Ovary (tissue), 9 donors: ENCODE results near the gene TUBA4B. TPM values are rescaled to one million over a fixed set of nuclear protein-coding genes. Genes with fewer than 3 reads are reported as not detected.

Experiments
- DNase-seq, 5 donors: peaks; one replicate each; pipeline ENCODE4 v3.0.0-alpha.2; 2019 to 2020
- H3K27ac ChIP-seq, 2 donors: fragments of 200-600 bp; one replicate each; pipeline versions ENCODE4 v1.5.1 to v1.8.0; 2019 to 2022
- H3K27me3 ChIP-seq: fragments of 200-600 bp; one replicate; pipeline ENCODE4 v1.8.0; 2022
- H3K36me3 ChIP-seq: fragments of 200-600 bp; sonication (generic); one replicate; pipeline ENCODE4 v1.5.1; 2019
- H3K4me1 ChIP-seq: one replicate; pipeline ENCODE4 v1.8.1; 2013; ENCODE audit warnings: mild to moderate bottlenecking, moderate library complexity; ENCODE audit not compliant: insufficient read depth
- H3K4me3 ChIP-seq: fragments of 200-600 bp; sonication (generic); one replicate; pipeline ENCODE4 v1.5.1; 2017
- H3K9me3 ChIP-seq, 2 donors: fragments of 200-600 bp in 1 of 2; sonication (generic) in 1 of 2; one replicate each; pipeline versions ENCODE4 v1.5.1 to v1.8.1; 2013 to 2019; ENCODE audit warnings: mild to moderate bottlenecking in 1 of 2, moderate library complexity in 1 of 2
- CTCF ChIP-seq, 3 donors: fragments of 450-650 bp in 2 of 3; fragments of 200-600 bp in 1 of 3; IDR thresholded peaks; one replicate each; pipeline versions ENCODE4 v1.5.1 to v1.8.0; 2016 to 2022; ENCODE audit warnings: antibody characterized with exemption in 3 of 3, mild to moderate bottlenecking in 1 of 3
- EP300 ChIP-seq: sonication (generic); formaldehyde crosslinking; IDR thresholded peaks from one replicate; pipeline ENCODE4 v1.6.1; 2017; ENCODE audit warnings: antibody characterized with exemption
- POLR2A ChIP-seq: fragments of 450-650 bp; IDR thresholded peaks from one replicate; pipeline ENCODE4 v1.6.1; 2017; ENCODE audit warnings: antibody characterized with exemption, mild to moderate bottlenecking, moderate library complexity
- WGBS, 3 donors: extraction: QIAGEN DNeasy Blood & Tissue Kit in 1 of 3; methylation state at CpG; one replicate each; pipeline versions ENCODE4 v1.1.5 to v1.1.7; 2013 to 2017; 5-methylcytosine and 5-hydroxymethylcytosine counted together
- intact Hi-C, 4 donors: fragments of 100-400 bp; cut with DNase I; formaldehyde crosslinking; loops; one replicate each; pipeline versions ENCODE4 v1.11.0 to v1.15.1; 2022 to 2023
- polyA plus RNA-seq, 2 donors: library from polyadenylated mRNA; stranded (reverse); fragments of 200-250 nt in 1 of 2; fragments of 350-450 nt in 1 of 2; fragmentation: Illumina TruSeq in 1 of 2; extraction: RNeasy Lipid Tissue Mini Kit (QIAGEN cat#74804) in 1 of 2; gene quantifications; one replicate each; pipeline ENCODE4 v1.2.3, GENCODE V29; 2013 to 2014
- total RNA-seq, 7 donors: library from RNA; depleted of rRNA in 2 of 7; stranded (reverse); fragments of >200 nt in 2 of 7; fragmentation: NEBNext Ultra II Directional in 3 of 7; extraction: Animal tissue kit (Norgen Biotek cat#: 25700) in 3 of 7; gene quantifications; one replicate each; pipeline versions ENCODE4 v1.1.0 to v1.2.4, GENCODE V29; 2016 to 2023
- donor health status: DM: no; HTN: no; CAD: no; lungs with moderate emphysema.
- donor health status: DM: no; HTN: no; CAD: no.
- donor health status: Bipolar disorder and iron deficiency.
- donor health status: DM: yes; HTN: yes; CAD: no.
- donor health status: DM: no; HTN: no; CAD: no.
- donor health status: DM: yes; HTN: yes; CAD: no.

TUBA4B gene
- total and polyA plus RNA-seq, 9 donors, result 0.18 to 13.2 (median 0.35) TPM; not detected in 2

- no peak for DNase-seq
- intact Hi-C loops, result loop anchor here in 2 of 4 donors (10.0 kb wide), 1 partner anchor 251 kb away; no protein-coding TSS in a partner anchor
- no peak overlapping the region for H3K4me3 ChIP-seq
- H3K4me1 ChIP-seq, result peaks cover 8% of the 10 kb centered on the region
- no peaks in the 10 kb centered on the region for H3K9me3 ChIP-seq
- 75 to 82% (median 77%) methylated on average over 3 of the region's 3 CpGs for WGBS, 3 donors
- no peak for TF ChIP-seq POLR2A
- no peak for TF ChIP-seq CTCF (IDR thresholded peaks at IDR 0.05)
- no peak for TF ChIP-seq EP300
- H3K36me3 ChIP-seq, result no peaks in the 10 kb centered on the region
- H3K27ac ChIP-seq, result no peak overlapping the region
- H3K27me3 ChIP-seq, result no peaks in the 10 kb centered on the region
Observed at GRCh38 chr2:219273937-219274336, 20.9 kb downstream of the TUBA4B start.

GRCh38 chr2:219274361-219274921 is 21.4 kb downstream of the TUBA4B start:
- no peak for TF ChIP-seq EP300
- no peak for TF ChIP-seq CTCF (IDR thresholded peaks at IDR 0.05)
- TF ChIP-seq POLR2A, result no peak
- Histone ChIP-seq H3K9me3 (no peaks in the 10 kb centered on the region), H3K27ac (no peak overlapping the region), H3K4me1 (peaks cover 8% of the 10 kb centered on the region), H3K27me3 (no peaks in the 10 kb centered on the region), H3K4me3 (no peak overlapping the region), H3K36me3 (no peaks in the 10 kb centered on the region)
- DNase-seq, result no peak
- WGBS, 3 donors, result 21 to 29% (median 22%) methylated on average over 6 of the region's 6 CpGs
- intact Hi-C loops, result loop anchor here in 2 of 4 donors (10.0 kb wide), 1 partner anchor 250 kb away; no protein-coding TSS in a partner anchor

- intact Hi-C loops, result loop anchor here in 2 of 4 donors (2.0 to 10.0 kb wide), 3 partner anchors 17 to 247 kb away; partner anchors contain the start of gene DNPEP (in 1 of the 2)
- Histone ChIP-seq H3K9me3 (no peaks in the 10 kb centered on the region), H3K27ac (peak overlapping the region; percentile 98), H3K27me3 (no peaks in the 10 kb centered on the region), H3K4me3 (no peak overlapping the region), H3K36me3 (no peaks in the 10 kb centered on the region), H3K4me1 (peaks cover 8% of the 10 kb centered on the region)
- DNase-seq, result peak; percentile 71 to 87 (median 83)
- TF ChIP-seq EP300 (no peak), CTCF (IDR thresholded peaks at IDR 0.05) (peak; percentile 92 to 97 (median 96)), POLR2A (peak; percentile 24)
- WGBS, 3 donors, result 22 to 24% (median 23%) methylated on average over 25 of the region's 25 CpGs
Observed at GRCh38 chr2:219277703-219278654, 24.9 kb downstream of the TUBA4B start.

GRCh38 chr2:219278655-219279150 is 25.7 kb downstream of the TUBA4B start:
- WGBS, 3 donors, result 10 to 13% (median 12%) methylated on average over 9 of the region's 9 CpGs
- no peaks in the 10 kb centered on the region for H3K36me3 ChIP-seq
- peak overlapping the region; percentile 98 for H3K27ac ChIP-seq
- intact Hi-C loops, result loop anchor here in 2 of 4 donors (2.0 to 10.0 kb wide), 3 partner anchors 16 to 246 kb away; partner anchors contain the start of gene DNPEP (in 1 of the 2)
- H3K4me1 ChIP-seq, result peaks cover 8% of the 10 kb centered on the region
- DNase-seq, result no peak
- H3K27me3 ChIP-seq, result no peaks in the 10 kb centered on the region
- no peak for TF ChIP-seq EP300
- TF ChIP-seq CTCF (IDR thresholded peaks at IDR 0.05), result no peak
- TF ChIP-seq POLR2A, result no peak
- H3K4me3 ChIP-seq, result peak overlapping the region; percentile 30
- no peaks in the 10 kb centered on the region for H3K9me3 ChIP-seq
